Measurements from ENCODE around the gene PEX3.
"Not testable (repeated sequence)": the region's sequence is repeated elsewhere in the genome, so short reads cannot be mapped to it uniquely, and the experiment has no call there.

PEX3 gene

GRCh38 chr6:143447865-143448264 lies 2.7 kb upstream of the PEX3 start:
- H3K27me3 ChIP-seq (replicated peaks; ENCODE audit: control insufficient read depth, insufficient read depth, low read length, poor library complexity, severe bottlenecking); H3K9me3 ChIP-seq (ENCODE audit: control insufficient read depth, low read length); H3K36me3 ChIP-seq (ENCODE audit: control insufficient read depth, insufficient read depth, low read length); H3K4me3 ChIP-seq (ENCODE audit: insufficient read depth, low read depth, low read length, poor library complexity, severe bottlenecking); DNase-seq; H3K27ac ChIP-seq (ENCODE audit: insufficient read depth, low read length, poor library complexity, severe bottlenecking): not testable (repeated sequence)
- H3K4me1 ChIP-seq (ENCODE audit: control insufficient read depth, insufficient read depth, low read length, poor library complexity, severe bottlenecking) = peaks cover 17% of the 10 kb centered on the region

- H3K27me3 ChIP-seq (replicated peaks; ENCODE audit: control insufficient read depth, insufficient read depth, low read length, poor library complexity, severe bottlenecking) = no peaks in the 10 kb centered on the region
- no peaks in the 10 kb centered on the region for H3K36me3 ChIP-seq (ENCODE audit: control insufficient read depth, insufficient read depth, low read length)
- H3K27ac ChIP-seq (ENCODE audit: insufficient read depth, low read length, poor library complexity, severe bottlenecking) = no peak overlapping the region
- peaks cover 17% of the 10 kb centered on the region for H3K4me1 ChIP-seq (ENCODE audit: control insufficient read depth, insufficient read depth, low read length, poor library complexity, severe bottlenecking)
- H3K4me3 ChIP-seq (ENCODE audit: insufficient read depth, low read depth, low read length, poor library complexity, severe bottlenecking) = peak overlapping the region; percentile 69
- DNase-seq = no peak
- H3K9me3 ChIP-seq (ENCODE audit: control insufficient read depth, low read length) = no peaks in the 10 kb centered on the region
Measured at GRCh38 chr6:143449082-143449713, 1.4 kb upstream of the PEX3 start.

GRCh38 chr6:143449714-143450452 lies 722 bp upstream of the PEX3 start:
- Histone ChIP-seq H3K27me3 (replicated peaks; ENCODE audit: control insufficient read depth, insufficient read depth, low read length, poor library complexity, severe bottlenecking) (no peaks in the 10 kb centered on the region), H3K4me3 (ENCODE audit: insufficient read depth, low read depth, low read length, poor library complexity, severe bottlenecking) (peak overlapping the region; percentile 69), H3K9me3 (ENCODE audit: control insufficient read depth, low read length) (no peaks in the 10 kb centered on the region), H3K4me1 (ENCODE audit: control insufficient read depth, insufficient read depth, low read length, poor library complexity, severe bottlenecking) (peaks cover 17% of the 10 kb centered on the region), H3K36me3 (ENCODE audit: control insufficient read depth, insufficient read depth, low read length) (no peaks in the 10 kb centered on the region), H3K27ac (ENCODE audit: insufficient read depth, low read length, poor library complexity, severe bottlenecking) (peak overlapping the region; percentile 76)
- peak; percentile 28 to 41 (median 33) for DNase-seq

GRCh38 chr6:143451531-143451930 lies 926 bp downstream of the PEX3 start:
- Histone ChIP-seq H3K27me3 (replicated peaks; ENCODE audit: control insufficient read depth, insufficient read depth, low read length, poor library complexity, severe bottlenecking) (no peaks in the 10 kb centered on the region), H3K27ac (ENCODE audit: insufficient read depth, low read length, poor library complexity, severe bottlenecking) (peak overlapping the region; percentile 76), H3K9me3 (ENCODE audit: control insufficient read depth, low read length) (no peaks in the 10 kb centered on the region), H3K36me3 (ENCODE audit: control insufficient read depth, insufficient read depth, low read length) (no peaks in the 10 kb centered on the region), H3K4me1 (ENCODE audit: control insufficient read depth, insufficient read depth, low read length, poor library complexity, severe bottlenecking) (peaks cover 17% of the 10 kb centered on the region), H3K4me3 (ENCODE audit: insufficient read depth, low read depth, low read length, poor library complexity, severe bottlenecking) (peak overlapping the region; percentile 69)
- no peak for DNase-seq

- no peak overlapping the region for H3K27ac ChIP-seq (ENCODE audit: insufficient read depth, low read length, poor library complexity, severe bottlenecking)
- no peaks in the 10 kb centered on the region for H3K27me3 ChIP-seq (replicated peaks; ENCODE audit: control insufficient read depth, insufficient read depth, low read length, poor library complexity, severe bottlenecking)
- H3K4me3 ChIP-seq (ENCODE audit: insufficient read depth, low read depth, low read length, poor library complexity, severe bottlenecking) = no peak overlapping the region
- H3K9me3 ChIP-seq (ENCODE audit: control insufficient read depth, low read length) = no peaks in the 10 kb centered on the region
- no peak for DNase-seq
- no peaks in the 10 kb centered on the region for H3K4me1 ChIP-seq (ENCODE audit: control insufficient read depth, insufficient read depth, low read length, poor library complexity, severe bottlenecking)
- peaks cover 18% of the 10 kb centered on the region for H3K36me3 ChIP-seq (ENCODE audit: control insufficient read depth, insufficient read depth, low read length)
Measured at GRCh38 chr6:143457563-143458359, 7.2 kb downstream of the PEX3 start.

- H3K9me3 ChIP-seq (ENCODE audit: control insufficient read depth, low read length) = no peaks in the 10 kb centered on the region
- peaks cover 19% of the 10 kb centered on the region for H3K36me3 ChIP-seq (ENCODE audit: control insufficient read depth, insufficient read depth, low read length)
- no peaks in the 10 kb centered on the region for H3K4me1 ChIP-seq (ENCODE audit: control insufficient read depth, insufficient read depth, low read length, poor library complexity, severe bottlenecking)
- H3K27ac ChIP-seq (ENCODE audit: insufficient read depth, low read length, poor library complexity, severe bottlenecking) = no peak overlapping the region
- no peak for DNase-seq
- H3K4me3 ChIP-seq (ENCODE audit: insufficient read depth, low read depth, low read length, poor library complexity, severe bottlenecking) = no peak overlapping the region
- no peaks in the 10 kb centered on the region for H3K27me3 ChIP-seq (replicated peaks; ENCODE audit: control insufficient read depth, insufficient read depth, low read length, poor library complexity, severe bottlenecking)
Measured at GRCh38 chr6:143465546-143465945, 14.9 kb downstream of the PEX3 start.

- DNase-seq = no peak
- Histone ChIP-seq H3K36me3 (ENCODE audit: control insufficient read depth, insufficient read depth, low read length) (peaks cover 22% of the 10 kb centered on the region), H3K27ac (ENCODE audit: insufficient read depth, low read length, poor library complexity, severe bottlenecking) (no peak overlapping the region), H3K4me3 (ENCODE audit: insufficient read depth, low read depth, low read length, poor library complexity, severe bottlenecking) (no peak overlapping the region), H3K4me1 (ENCODE audit: control insufficient read depth, insufficient read depth, low read length, poor library complexity, severe bottlenecking) (no peaks in the 10 kb centered on the region), H3K27me3 (replicated peaks; ENCODE audit: control insufficient read depth, insufficient read depth, low read length, poor library complexity, severe bottlenecking) (no peaks in the 10 kb centered on the region), H3K9me3 (ENCODE audit: control insufficient read depth, low read length) (no peaks in the 10 kb centered on the region)
Measured at GRCh38 chr6:143468026-143468425, 17.4 kb downstream of the PEX3 start.

GRCh38 chr6:143468823-143469222 lies 18.2 kb downstream of the PEX3 start:
- H3K27ac ChIP-seq (ENCODE audit: insufficient read depth, low read length, poor library complexity, severe bottlenecking); DNase-seq; H3K9me3 ChIP-seq (ENCODE audit: control insufficient read depth, low read length); H3K4me1 ChIP-seq (ENCODE audit: control insufficient read depth, insufficient read depth, low read length, poor library complexity, severe bottlenecking); H3K4me3 ChIP-seq (ENCODE audit: insufficient read depth, low read depth, low read length, poor library complexity, severe bottlenecking); H3K27me3 ChIP-seq (replicated peaks; ENCODE audit: control insufficient read depth, insufficient read depth, low read length, poor library complexity, severe bottlenecking): not testable (repeated sequence)
- peaks cover 22% of the 10 kb centered on the region for H3K36me3 ChIP-seq (ENCODE audit: control insufficient read depth, insufficient read depth, low read length)

GRCh38 chr6:143471822-143472221 lies 21.2 kb downstream of the PEX3 start:
- Histone ChIP-seq H3K36me3 (ENCODE audit: control insufficient read depth, insufficient read depth, low read length) (peaks cover 29% of the 10 kb centered on the region), H3K27ac (ENCODE audit: insufficient read depth, low read length, poor library complexity, severe bottlenecking) (no peak overlapping the region), H3K4me3 (ENCODE audit: insufficient read depth, low read depth, low read length, poor library complexity, severe bottlenecking) (no peak overlapping the region), H3K9me3 (ENCODE audit: control insufficient read depth, low read length) (no peaks in the 10 kb centered on the region), H3K27me3 (replicated peaks; ENCODE audit: control insufficient read depth, insufficient read depth, low read length, poor library complexity, severe bottlenecking) (no peaks in the 10 kb centered on the region), H3K4me1 (ENCODE audit: control insufficient read depth, insufficient read depth, low read length, poor library complexity, severe bottlenecking) (no peaks in the 10 kb centered on the region)
- no peak for DNase-seq

GRCh38 chr6:143476545-143476944 lies 25.9 kb downstream of the PEX3 start:
- DNase-seq = no peak
- H3K4me1 ChIP-seq (ENCODE audit: control insufficient read depth, insufficient read depth, low read length, poor library complexity, severe bottlenecking) = no peaks in the 10 kb centered on the region
- no peak overlapping the region for H3K27ac ChIP-seq (ENCODE audit: insufficient read depth, low read length, poor library complexity, severe bottlenecking)
- no peak overlapping the region for H3K4me3 ChIP-seq (ENCODE audit: insufficient read depth, low read depth, low read length, poor library complexity, severe bottlenecking)
- no peaks in the 10 kb centered on the region for H3K27me3 ChIP-seq (replicated peaks; ENCODE audit: control insufficient read depth, insufficient read depth, low read length, poor library complexity, severe bottlenecking)
- H3K9me3 ChIP-seq (ENCODE audit: control insufficient read depth, low read length) = no peaks in the 10 kb centered on the region
- peaks cover 30% of the 10 kb centered on the region for H3K36me3 ChIP-seq (ENCODE audit: control insufficient read depth, insufficient read depth, low read length)
